ENCODE data around the gene AHCYL2.
A peak's percentile ranks its signal among the peaks of the same experiment; 100 is the strongest.

Gene AHCYL2

DNA sequence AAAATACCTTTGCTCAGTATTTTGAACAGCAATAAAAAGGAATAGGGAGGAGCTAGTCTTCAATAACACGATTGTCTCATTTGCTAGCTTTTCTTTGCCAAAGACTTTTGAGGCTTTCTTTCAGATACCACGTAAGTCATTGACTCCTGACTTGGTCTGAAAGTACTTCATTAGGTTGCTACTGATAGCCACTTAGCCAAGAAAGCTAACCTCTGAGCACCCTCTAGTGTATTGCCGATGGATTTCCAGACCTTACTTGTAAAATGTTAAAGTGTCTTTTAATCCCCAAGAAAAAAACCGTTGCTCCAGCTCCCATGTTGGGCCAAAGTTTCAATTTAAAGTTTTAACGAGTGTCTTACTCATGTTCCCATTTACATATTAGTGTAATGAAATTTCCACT is 146.0 kb downstream of the AHCYL2 start:
- no peak overlapping the region for H3K4me3 ChIP-seq (replicated peaks; ENCODE audit: low read depth, low read length)
- TF ChIP-seq, protein P1, sequence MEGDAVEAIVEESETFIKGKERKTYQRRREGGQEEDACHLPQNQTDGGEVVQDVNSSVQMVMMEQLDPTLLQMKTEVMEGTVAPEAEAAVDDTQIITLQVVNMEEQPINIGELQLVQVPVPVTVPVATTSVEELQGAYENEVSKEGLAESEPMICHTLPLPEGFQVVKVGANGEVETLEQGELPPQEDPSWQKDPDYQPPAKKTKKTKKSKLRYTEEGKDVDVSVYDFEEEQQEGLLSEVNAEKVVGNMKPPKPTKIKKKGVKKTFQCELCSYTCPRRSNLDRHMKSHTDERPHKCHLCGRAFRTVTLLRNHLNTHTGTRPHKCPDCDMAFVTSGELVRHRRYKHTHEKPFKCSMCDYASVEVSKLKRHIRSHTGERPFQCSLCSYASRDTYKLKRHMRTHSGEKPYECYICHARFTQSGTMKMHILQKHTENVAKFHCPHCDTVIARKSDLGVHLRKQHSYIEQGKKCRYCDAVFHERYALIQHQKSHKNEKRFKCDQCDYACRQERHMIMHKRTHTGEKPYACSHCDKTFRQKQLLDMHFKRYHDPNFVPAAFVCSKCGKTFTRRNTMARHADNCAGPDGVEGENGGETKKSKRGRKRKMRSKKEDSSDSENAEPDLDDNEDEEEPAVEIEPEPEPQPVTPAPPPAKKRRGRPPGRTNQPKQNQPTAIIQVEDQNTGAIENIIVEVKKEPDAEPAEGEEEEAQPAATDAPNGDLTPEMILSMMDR (IDR thresholded peaks at IDR 0.05; ENCODE audit: low read depth, low read length, missing control alignments), result no peak
- no peak for DNase-seq (ENCODE audit: extremely low read depth, low read depth)

DNA sequence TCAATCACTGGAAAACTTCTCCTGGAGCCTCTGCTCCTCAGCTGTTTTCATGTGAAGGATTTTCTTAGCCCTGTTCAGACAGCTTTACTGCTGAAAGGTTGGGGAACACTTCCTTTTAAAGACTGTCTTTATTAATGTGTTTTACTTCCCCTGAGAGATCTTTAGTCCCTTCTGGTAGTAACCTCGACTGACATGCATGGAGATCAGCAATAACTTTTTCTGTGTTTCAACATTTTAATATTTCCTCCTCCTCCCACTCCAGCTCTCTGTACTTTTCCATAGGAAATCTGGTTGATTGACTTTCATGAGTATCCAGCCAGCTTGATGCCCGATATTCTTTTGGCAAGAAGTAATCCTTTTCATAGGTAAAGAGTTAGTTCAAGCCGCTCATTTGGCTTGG is 146.7 kb downstream of the AHCYL2 start:
- TF ChIP-seq, protein P1 (IDR thresholded peaks at IDR 0.05; ENCODE audit: low read depth, low read length, missing control alignments), result no peak
- no peak for DNase-seq (ENCODE audit: extremely low read depth, low read depth)
- no peak overlapping the region for H3K4me3 ChIP-seq (replicated peaks; ENCODE audit: low read depth, low read length)

DNA sequence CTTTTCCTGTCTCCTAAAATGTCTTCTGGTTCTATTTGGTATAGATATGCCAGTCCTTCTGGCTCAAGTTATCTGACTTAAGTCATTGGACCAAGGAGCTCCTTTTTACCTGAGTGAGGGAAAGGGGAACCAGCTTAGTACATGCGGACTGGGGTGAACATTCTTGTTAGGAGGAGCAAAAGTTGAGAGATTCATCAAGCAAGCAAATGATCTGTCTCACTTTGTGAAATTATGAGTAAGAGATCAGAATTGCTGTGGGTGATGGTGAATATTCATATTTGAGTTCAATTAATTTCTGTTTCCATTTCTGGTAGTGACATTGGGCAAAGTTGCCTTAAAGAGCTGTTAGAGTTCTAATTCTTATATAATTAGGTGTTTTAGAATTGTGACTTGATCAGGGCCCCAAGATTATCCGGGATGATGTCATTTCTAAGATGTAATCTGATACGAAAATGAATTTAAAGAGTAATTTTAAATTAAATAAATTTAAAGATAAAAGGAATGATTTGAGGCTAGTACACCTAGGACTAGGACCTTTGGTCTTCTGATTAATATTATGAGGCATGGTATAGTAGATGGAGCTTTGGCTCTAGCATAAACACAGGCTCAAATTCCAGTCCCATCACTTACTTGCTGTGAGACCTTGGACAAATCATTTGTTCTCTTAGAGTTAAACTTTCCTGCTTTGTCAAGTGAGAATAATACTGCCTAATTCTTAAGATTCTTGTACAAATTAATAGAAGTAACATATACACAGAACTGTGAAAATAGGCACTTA is 149.0 kb downstream of the AHCYL2 start:
- no peak overlapping the region for H3K4me3 ChIP-seq (replicated peaks; ENCODE audit: low read depth, low read length)
- no peak for DNase-seq (ENCODE audit: extremely low read depth, low read depth)

DNA sequence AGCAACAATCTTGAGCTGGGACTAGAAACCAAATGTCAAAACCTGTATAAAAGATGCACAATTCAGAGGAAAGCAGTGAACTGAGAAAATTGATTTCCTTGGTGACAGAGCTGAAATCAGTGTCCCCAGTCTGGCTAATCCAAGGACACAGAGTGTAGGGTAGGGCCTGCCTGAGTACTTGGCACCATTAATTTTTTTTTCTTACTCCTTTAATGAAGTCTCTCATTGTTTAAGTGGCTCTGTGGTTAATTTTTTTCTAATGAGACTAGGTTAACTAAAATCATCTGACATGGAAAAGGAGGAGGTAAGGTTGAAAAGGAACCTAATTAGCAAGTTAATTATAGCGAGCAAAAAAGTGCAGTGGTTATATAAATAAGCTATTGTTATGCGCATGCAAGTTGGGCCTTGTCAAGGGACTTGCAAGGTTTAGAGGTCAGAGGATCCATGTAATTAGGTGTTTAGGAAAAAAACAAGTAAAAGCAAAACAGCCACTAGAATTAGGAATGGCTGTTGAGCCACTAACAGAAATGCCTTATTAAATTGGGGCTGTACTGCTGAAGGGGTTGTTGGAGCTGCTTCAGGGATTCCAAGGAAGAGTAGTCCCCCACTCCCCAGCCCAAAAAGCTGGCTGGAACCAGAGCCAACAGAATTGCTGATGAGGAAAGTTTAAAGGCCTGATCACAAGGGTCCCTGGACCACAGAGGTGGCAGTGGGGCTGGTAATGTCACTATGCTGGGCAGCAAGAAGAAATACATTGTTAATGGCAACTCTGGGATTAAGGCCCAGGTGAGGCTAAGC is 150.5 kb downstream of the AHCYL2 start:
- H3K4me3 ChIP-seq (replicated peaks; ENCODE audit: low read depth, low read length), result no peak overlapping the region
- TF ChIP-seq, protein P1 (IDR thresholded peaks at IDR 0.05; ENCODE audit: low read depth, low read length, missing control alignments), result no peak
- DNase-seq (ENCODE audit: extremely low read depth, low read depth), result no peak

More for the DNA sequence above, 149.0 kb downstream of the AHCYL2 start:
- TF ChIP-seq, protein P1 (IDR thresholded peaks at IDR 0.05; ENCODE audit: low read depth, low read length, missing control alignments), result no peak

DNA sequence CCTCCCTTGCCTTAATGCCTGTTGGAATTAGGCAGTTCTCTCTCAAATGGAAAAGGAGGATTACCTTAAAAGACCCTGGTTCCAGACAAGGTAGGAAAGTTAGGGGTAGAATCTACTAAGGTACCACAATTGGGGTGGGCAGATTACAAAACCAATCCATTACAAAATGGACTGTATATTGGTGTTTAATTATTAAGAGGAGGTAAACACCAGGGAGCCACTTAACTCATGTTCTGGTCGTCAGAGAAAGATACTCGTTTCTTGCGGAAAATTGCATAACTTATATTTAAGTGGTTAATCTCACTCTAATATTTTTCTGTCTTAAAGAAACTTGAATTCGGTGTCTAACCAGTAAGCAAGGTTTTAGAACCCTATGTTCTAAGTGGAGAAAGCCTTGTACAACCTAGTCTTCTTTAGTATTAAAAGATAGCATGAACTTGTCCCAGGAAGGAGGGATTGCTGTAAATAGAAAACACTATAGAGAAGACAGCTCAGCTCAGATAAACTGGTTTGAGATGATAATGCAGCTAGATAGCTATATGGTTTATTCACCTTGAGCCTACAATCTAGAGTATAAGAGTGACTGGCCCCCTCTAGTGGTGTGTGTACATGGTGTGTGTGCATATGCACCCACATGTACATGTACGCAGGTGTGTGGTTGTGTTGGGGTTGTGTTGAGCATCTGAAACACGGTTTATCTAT is 151.4 kb downstream of the AHCYL2 start:
- no peak overlapping the region for H3K4me3 ChIP-seq (replicated peaks; ENCODE audit: low read depth, low read length)
- DNase-seq (ENCODE audit: extremely low read depth, low read depth), result no peak
- TF ChIP-seq, protein P1 (IDR thresholded peaks at IDR 0.05; ENCODE audit: low read depth, low read length, missing control alignments), result peak; percentile 71

DNA sequence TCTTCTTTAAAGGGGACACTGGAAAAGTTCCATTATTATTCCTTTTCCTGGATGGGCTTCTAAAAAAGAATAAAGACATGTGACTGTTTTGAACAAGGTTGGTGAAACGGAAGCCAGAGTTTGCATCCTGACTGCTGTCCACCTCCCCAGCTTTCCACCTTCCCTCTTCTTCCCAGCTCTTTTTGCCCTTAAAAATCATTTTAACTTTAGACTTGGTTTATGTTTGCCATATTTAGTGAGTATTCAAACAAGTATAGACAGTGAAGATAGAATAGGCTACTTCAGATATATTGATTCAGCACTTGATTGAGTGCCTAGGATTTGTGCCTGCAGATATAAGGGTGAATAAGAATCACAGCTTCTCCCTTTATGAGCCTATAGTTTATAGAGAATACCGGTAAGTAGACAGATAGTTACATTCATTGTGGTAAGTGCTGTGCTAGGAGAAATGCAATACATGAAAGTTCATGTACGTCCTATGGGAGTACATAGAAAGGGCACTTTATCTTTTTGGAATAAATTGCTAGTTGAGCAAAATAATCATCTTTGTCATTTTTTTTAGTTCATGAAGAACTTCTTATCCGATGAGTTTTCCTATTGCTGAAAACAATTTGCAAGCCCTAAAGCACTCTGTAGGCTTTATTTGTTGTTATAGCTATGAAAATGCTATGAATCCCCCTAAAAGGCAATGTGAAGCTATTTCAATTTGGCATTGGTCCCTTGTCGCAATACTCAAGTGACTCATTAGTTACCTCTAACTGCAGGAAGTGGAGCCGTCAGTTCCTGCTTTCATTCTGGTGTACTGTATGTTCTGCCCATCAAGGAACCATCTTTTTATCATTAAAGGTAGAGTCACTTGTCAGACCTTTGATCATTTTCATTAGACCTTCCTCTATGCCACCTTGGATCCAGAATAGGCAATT is 152.2 kb downstream of the AHCYL2 start:
- no peak overlapping the region for H3K4me3 ChIP-seq (replicated peaks; ENCODE audit: low read depth, low read length)
- DNase-seq (ENCODE audit: extremely low read depth, low read depth), result no peak
- TF ChIP-seq, protein P1 (IDR thresholded peaks at IDR 0.05; ENCODE audit: low read depth, low read length, missing control alignments), result no peak

Data from HFF-Myc (cell line).